Right renal cortex interstitium (tissue), 3 donors: ENCODE measurements around the gene GABBR1. TPM values are rescaled to one million over a fixed set of nuclear protein-coding genes. Genes with fewer than 3 reads are reported as not detected.

Experiments used
- polyA plus RNA-seq, 3 donors: library from polyadenylated mRNA; unstranded; fragments of 120-200 nt; gene quantifications; one replicate each; pipeline ENCODE4 v1.2.1, GENCODE V29; 2013; ENCODE audit not compliant: insufficient read length in 3 of 3

Gene GABBR1
- polyA plus RNA-seq, 3 donors: 35.7 to 49.9 (median 42.7) TPM

Other genes with a start within 250 kb of the GABBR1 start
- not detected for gene OR12D2, start 237.6 kb downstream of the GABBR1 start, polyA plus RNA-seq
- gene OR12D1, start 218.3 kb downstream of the GABBR1 start, polyA plus RNA-seq: not detected
- not detected for gene OR10C1, start 193.9 kb downstream of the GABBR1 start, polyA plus RNA-seq
- not detected for gene OR11A1, start 176.1 kb downstream of the GABBR1 start, polyA plus RNA-seq
- gene OR2H1, start 176.0 kb downstream of the GABBR1 start, polyA plus RNA-seq: not detected
- gene MAS1L, start 145.2 kb downstream of the GABBR1 start, polyA plus RNA-seq: not detected
- 1 to 10 TPM in 2 of 3 donors, under 1 TPM in 1; 0.75 to 2.3 (median 1.2) TPM for gene UBD, start 73.5 kb downstream of the GABBR1 start, polyA plus RNA-seq
- under 1 TPM in 2 of 3 donors, not detected in 1; 0.07 to 0.18 TPM for gene OR2H2, start 48.1 kb downstream of the GABBR1 start, polyA plus RNA-seq
- gene MOG, start 23.9 kb upstream of the GABBR1 start, polyA plus RNA-seq: not detected
- under 1 TPM; 0.11 to 0.25 (median 0.20) TPM for gene ZFP57, start 48.0 kb upstream of the GABBR1 start, polyA plus RNA-seq
- gene HLA-F, start 90.3 kb upstream of the GABBR1 start, polyA plus RNA-seq: 1 to 10 TPM; 4.7 to 8.8 (median 5.5) TPM
- 10 to 100 TPM in 1 of 3 donors, 1 to 10 TPM in 1, under 1 TPM in 1; 0.51 to 17.0 (median 6.2) TPM for gene HLA-G, start 194.6 kb upstream of the GABBR1 start, polyA plus RNA-seq